SK-N-MC (cell line): ENCODE data around the gene MCC.

ENCODE experiments used
- EZH2 ChIP-seq: fragments of 200-600 bp; sonication (generic); IDR thresholded peaks from one replicate; pipeline ENCODE4 v1.6.1; 2017; ENCODE audit warnings: antibody characterized with exemption
- POLR2AphosphoS5 ChIP-seq: IDR thresholded peaks from 2 replicates; pipeline ENCODE4 v1.6.1; 2012; ENCODE audit warnings: mild to moderate bottlenecking, low read depth, low read length, borderline replicate concordance

DNA sequence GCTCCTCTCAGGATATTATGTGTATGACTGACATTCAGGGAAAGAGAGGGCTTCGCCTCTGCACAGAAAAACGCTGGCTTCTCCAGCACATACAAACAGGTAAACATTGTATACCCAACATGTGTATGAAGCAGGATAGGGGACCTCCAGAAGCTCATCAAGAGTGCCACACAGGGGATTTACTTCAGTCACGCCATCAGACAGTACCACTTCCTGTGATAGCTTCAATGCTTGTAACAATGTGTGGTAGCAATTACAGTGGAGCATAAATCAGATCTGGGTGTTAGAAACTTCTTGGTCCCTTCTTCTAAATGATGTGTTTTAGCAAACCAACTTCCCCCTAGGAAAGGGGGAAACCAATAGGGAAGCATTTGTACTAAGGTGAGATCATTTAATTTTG, 214.3 kb downstream of the MCC start:
- no peak for TF ChIP-seq EZH2
- TF ChIP-seq POLR2AphosphoS5, result no peak
